ENCODE measurements around the gene SLC44A3. TPM values are rescaled to one million over a fixed set of nuclear protein-coding genes. Genes with fewer than 3 reads are reported as not detected.
A peak's percentile ranks its signal among the peaks of the same experiment; 100 is the strongest.

SLC44A3 gene
- polyA plus RNA-seq, 2 of the 4 experiments (the other 2 are of a cell fraction), result 1.9 to 5.4 TPM

DNA sequence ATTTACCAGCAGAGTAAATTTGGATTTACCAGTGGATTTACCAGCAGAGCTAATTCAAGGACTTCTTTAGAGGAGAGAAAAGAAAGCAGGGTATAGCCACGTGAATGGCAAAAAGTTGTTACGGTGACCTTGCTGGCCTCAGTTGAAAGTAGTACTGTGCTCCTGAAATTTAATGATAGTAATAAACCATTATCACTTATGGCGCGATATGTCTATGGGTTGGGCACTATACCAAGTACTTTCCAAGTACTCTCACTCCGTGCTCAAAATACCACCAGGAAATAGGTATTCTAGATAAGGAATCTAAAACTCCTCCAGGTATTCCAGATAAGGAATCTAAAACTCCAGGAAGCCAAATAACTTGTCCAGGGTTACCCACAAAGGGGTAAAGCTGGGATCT lies 35.8 kb downstream of the SLC44A3 start:
- Histone ChIP-seq H3K4me3 (no peak overlapping the region), H3K27ac (peak overlapping the region; percentile 19 to 89; a peak in 3 of 6 replicates), H3K4me1 (peaks cover 17% of the 10 kb centered on the region), H3K9me3 (no peaks in the 10 kb centered on the region), H3K4me2 (no peak overlapping the region)
- FAIRE-seq, result no peak
- TF ChIP-seq, protein P1, sequence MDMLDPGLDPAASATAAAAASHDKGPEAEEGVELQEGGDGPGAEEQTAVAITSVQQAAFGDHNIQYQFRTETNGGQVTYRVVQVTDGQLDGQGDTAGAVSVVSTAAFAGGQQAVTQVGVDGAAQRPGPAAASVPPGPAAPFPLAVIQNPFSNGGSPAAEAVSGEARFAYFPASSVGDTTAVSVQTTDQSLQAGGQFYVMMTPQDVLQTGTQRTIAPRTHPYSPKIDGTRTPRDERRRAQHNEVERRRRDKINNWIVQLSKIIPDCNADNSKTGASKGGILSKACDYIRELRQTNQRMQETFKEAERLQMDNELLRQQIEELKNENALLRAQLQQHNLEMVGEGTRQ (IDR thresholded peaks at IDR 0.05), result no peak
- ChIA-PET CTCF (interaction anchor here (1.3 to 9.6 kb wide), 9 partner anchors 8 to 191 kb away, joined by 3 to 149 read pairs (median 23); no protein-coding TSS in a partner anchor), POLR2A (interaction anchor here (2.2 kb wide), 1 partner anchor 71 kb away, joined by 7 read pairs; the partner anchor contains the start of gene CNN3)
- WGBS (ENCODE audit: missing lambda C conversion rate), result 93% methylated on average over 5 of the region's 5 CpGs
- DNase-seq (ENCODE audit: low read depth in 1 of 2, low spot score in 1 of 2), result no peak
- no peak for ATAC-seq

DNA sequence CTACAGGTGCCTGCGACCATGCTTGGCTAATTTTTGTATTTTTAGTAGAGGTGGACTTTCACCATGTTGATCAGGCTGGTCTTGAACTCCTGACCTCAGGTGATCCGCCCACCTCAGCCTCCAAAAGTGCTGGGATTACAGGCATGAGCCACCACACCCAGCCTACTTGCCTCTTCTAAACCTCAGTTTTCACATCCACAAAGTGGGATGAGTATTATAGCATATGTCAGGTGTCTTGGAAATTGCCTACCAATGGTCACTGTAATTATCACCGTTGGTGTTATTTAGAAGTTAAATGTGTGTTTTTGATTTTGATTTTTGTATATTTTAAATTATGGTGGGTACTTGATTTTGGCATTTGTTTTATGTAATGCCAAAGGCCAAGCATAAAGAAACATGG lies 36.7 kb downstream of the SLC44A3 start:
- ChIA-PET POLR2A (no interaction called here), CTCF (interaction anchor here (0.7 to 9.6 kb wide), 5 partner anchors 53 to 190 kb away, joined by 3 to 149 read pairs (median 4); no protein-coding TSS in a partner anchor)
- Histone ChIP-seq H3K4me2 (no peak overlapping the region), H3K4me1 (peaks cover 17% of the 10 kb centered on the region), H3K27ac (peak overlapping the region in 1 of 2 experiments; percentile 32; a peak in 1 of 6 replicates), H3K4me3 (no peak overlapping the region), H3K9me3 (no peaks in the 10 kb centered on the region)
- no peak for DNase-seq (ENCODE audit: low read depth in 1 of 2, low spot score in 1 of 2)
- no peak for FAIRE-seq
- no peak for ATAC-seq
- WGBS (ENCODE audit: missing lambda C conversion rate), result 96% methylated on average over 3 of the region's 3 CpGs
- TF ChIP-seq KDM1A (IDR thresholded peaks at IDR 0.05; ENCODE audit: low read depth), result no peak
- no peak for TF ChIP-seq CEBPB (IDR thresholded peaks at IDR 0.05)
- TF ChIP-seq NR3C1 (IDR thresholded peaks at IDR 0.05), result no peak
- no peak for TF ChIP-seq JUN (IDR thresholded peaks at IDR 0.05)

DNA sequence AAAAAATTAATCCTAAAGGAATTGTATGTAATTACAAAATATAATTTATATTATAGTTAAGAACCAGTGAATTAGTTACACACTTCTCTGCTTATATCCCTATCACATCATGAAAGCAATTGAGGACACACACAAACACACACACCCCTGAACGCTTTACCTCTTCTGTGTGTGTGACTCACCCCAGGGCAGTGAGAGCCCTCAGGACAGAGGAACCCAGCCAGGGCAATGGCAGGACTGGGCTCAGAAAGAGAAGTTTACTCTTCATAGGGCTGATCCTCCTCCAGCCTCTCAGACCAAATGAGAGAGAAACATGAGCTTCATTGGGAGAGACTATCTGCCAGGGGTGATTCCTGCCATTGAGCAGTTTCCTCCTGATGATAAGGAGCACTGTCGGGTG lies 38.1 kb downstream of the SLC44A3 start:
- peaks cover 26% of the 10 kb centered on the region for H3K4me1 ChIP-seq
- CTCF ChIA-PET, result interaction anchor here (7.6 to 9.6 kb wide), 2 partner anchors 182 to 189 kb away, joined by 130 to 149 read pairs; no protein-coding TSS in a partner anchor
- H3K9me3 ChIP-seq, result no peaks in the 10 kb centered on the region
- no peak for DNase-seq (ENCODE audit: low read depth in 1 of 2, low spot score in 1 of 2)
- H3K27ac ChIP-seq, result peak overlapping the region in 1 of 2 experiments; percentile 59; a peak in 1 of 6 replicates
- TF ChIP-seq, protein P2, sequence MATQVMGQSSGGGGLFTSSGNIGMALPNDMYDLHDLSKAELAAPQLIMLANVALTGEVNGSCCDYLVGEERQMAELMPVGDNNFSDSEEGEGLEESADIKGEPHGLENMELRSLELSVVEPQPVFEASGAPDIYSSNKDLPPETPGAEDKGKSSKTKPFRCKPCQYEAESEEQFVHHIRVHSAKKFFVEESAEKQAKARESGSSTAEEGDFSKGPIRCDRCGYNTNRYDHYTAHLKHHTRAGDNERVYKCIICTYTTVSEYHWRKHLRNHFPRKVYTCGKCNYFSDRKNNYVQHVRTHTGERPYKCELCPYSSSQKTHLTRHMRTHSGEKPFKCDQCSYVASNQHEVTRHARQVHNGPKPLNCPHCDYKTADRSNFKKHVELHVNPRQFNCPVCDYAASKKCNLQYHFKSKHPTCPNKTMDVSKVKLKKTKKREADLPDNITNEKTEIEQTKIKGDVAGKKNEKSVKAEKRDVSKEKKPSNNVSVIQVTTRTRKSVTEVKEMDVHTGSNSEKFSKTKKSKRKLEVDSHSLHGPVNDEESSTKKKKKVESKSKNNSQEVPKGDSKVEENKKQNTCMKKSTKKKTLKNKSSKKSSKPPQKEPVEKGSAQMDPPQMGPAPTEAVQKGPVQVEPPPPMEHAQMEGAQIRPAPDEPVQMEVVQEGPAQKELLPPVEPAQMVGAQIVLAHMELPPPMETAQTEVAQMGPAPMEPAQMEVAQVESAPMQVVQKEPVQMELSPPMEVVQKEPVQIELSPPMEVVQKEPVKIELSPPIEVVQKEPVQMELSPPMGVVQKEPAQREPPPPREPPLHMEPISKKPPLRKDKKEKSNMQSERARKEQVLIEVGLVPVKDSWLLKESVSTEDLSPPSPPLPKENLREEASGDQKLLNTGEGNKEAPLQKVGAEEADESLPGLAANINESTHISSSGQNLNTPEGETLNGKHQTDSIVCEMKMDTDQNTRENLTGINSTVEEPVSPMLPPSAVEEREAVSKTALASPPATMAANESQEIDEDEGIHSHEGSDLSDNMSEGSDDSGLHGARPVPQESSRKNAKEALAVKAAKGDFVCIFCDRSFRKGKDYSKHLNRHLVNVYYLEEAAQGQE (IDR thresholded peaks at IDR 0.05), result no peak
- TF ChIP-seq, protein P3, sequence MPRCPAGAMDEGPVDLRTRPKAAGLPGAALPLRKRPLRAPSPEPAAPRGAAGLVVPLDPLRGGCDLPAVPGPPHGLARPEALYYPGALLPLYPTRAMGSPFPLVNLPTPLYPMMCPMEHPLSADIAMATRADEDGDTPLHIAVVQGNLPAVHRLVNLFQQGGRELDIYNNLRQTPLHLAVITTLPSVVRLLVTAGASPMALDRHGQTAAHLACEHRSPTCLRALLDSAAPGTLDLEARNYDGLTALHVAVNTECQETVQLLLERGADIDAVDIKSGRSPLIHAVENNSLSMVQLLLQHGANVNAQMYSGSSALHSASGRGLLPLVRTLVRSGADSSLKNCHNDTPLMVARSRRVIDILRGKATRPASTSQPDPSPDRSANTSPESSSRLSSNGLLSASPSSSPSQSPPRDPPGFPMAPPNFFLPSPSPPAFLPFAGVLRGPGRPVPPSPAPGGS (IDR thresholded peaks at IDR 0.05), result no peak
- TF ChIP-seq CHD4 (IDR thresholded peaks at IDR 0.05; ENCODE audit: borderline replicate concordance) (no peak), ZSCAN20 (CRISPR knock-in tag; IDR thresholded peaks at IDR 0.05) (no peak), BHLHE40 (IDR thresholded peaks at IDR 0.05; ENCODE audit: low read depth, low read length) (no peak), POLR2A (IDR thresholded peaks at IDR 0.05; ENCODE audit: low read length) (no peak), ZNF302 (CRISPR knock-in tag; IDR thresholded peaks at IDR 0.05) (no peak), MAZ (IDR thresholded peaks at IDR 0.05; ENCODE audit: borderline replicate concordance, low read depth, low read length) (no peak)
- no peak for ATAC-seq
- FAIRE-seq, result no peak
- no peak overlapping the region for H3K4me3 ChIP-seq
- POLR2A ChIA-PET, result no interaction called here
- 35% methylated on average over 2 of the region's 2 CpGs for WGBS (ENCODE audit: missing lambda C conversion rate)
- H3K4me2 ChIP-seq, result no peak overlapping the region

DNA sequence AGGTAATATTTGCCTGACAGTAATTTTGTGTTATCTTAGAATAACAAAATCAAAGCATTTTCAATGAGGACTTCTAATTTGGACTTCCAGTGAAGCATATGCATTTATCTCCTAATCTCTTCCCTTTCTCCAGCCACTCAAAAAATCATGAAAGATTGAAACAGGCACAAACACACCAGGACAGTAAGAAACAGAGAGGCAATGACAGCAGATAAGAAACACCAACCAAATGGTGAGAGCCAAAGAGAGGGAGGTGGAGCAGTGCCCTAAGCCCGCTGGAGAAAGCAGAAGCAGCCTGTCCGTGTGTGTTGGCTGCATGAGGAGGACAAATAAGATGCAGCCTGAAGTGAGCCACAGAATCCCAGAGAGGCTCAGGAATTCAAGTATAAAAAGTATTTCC lies 39.0 kb downstream of the SLC44A3 start:
- Histone ChIP-seq H3K4me3 (no peak overlapping the region), H3K27ac (peak overlapping the region in 1 of 2 experiments; percentile 43; a peak in 2 of 6 replicates), H3K4me2 (no peak overlapping the region), H3K9me3 (no peaks in the 10 kb centered on the region), H3K4me1 (peaks cover 32% of the 10 kb centered on the region)
- ATAC-seq, result no peak
- ChIA-PET POLR2A (no interaction called here), CTCF (interaction anchor here (1.4 kb wide), 1 partner anchor 182 kb away, joined by 9 read pairs; no protein-coding TSS in a partner anchor)
- no peak for DNase-seq (ENCODE audit: low read depth in 1 of 2, low spot score in 1 of 2)
- no peak for TF ChIP-seq RFX5 (IDR thresholded peaks at IDR 0.05)
- TF ChIP-seq ESRRA (IDR thresholded peaks at IDR 0.05; ENCODE audit: borderline replicate concordance, low read length), result no peak
- TF ChIP-seq NFE2L2 (conservative IDR thresholded peaks at IDR 0.05; ENCODE audit: low read length), result no peak
- FAIRE-seq, result no peak
- 92% methylated on average over 2 of the region's 2 CpGs for WGBS (ENCODE audit: missing lambda C conversion rate)
